ENCODE results near the gene SCP2D1. TPM values are rescaled to one million over a fixed set of nuclear protein-coding genes. Genes with fewer than 3 reads are reported as not detected.
"Not testable (repeated sequence)": the region's sequence is repeated elsewhere in the genome, so short reads cannot be mapped to it uniquely, and the experiment has no call there.

Gene SCP2D1
- total and polyA plus RNA-seq, 2 experiments from 2014 or later = not detected

GRCh38 chr20:18783385-18783959 is 30.1 kb upstream of the SCP2D1 start (continued):
- TF ChIP-seq ZNF462 (CRISPR knock-in tag; IDR thresholded peaks at IDR 0.05) = no peak
- TF ChIP-seq CTCF (conservative IDR thresholded peaks at IDR 0.05; ENCODE audit: low read depth in 2 of 2) = no peak
- no peak for TF ChIP-seq EZH2phosphoT487 (IDR thresholded peaks at IDR 0.05; ENCODE audit: unreplicated experiment)

- not testable (repeated sequence) for H3K27me3 Mint-ChIP-seq (ENCODE audit: insufficient read depth, low read depth, poor library complexity); H3K4me3 Mint-ChIP-seq; H3F3A ChIP-seq (replicated peaks; ENCODE audit: low read depth); H3K9me2 ChIP-seq (ENCODE audit: insufficient read depth); DNase-seq (ENCODE audit: low spot score); H3K79me2 ChIP-seq (replicated peaks; ENCODE audit: insufficient read depth); H4K20me1 ChIP-seq (replicated peaks; ENCODE audit: insufficient read depth); H3K36me3 Mint-ChIP-seq (ENCODE audit: low read depth); H3K4me2 ChIP-seq; H3K36me3 ChIP-seq (ENCODE audit: insufficient read depth); ATAC-seq; H3K27ac Mint-ChIP-seq; H3K4me1 Mint-ChIP-seq; H3K4me1 ChIP-seq (ENCODE audit: insufficient read depth); H3K4me3 ChIP-seq; H2AFZ ChIP-seq; H3K27me3 ChIP-seq (ENCODE audit: insufficient read depth); H3K27ac ChIP-seq (ENCODE audit: low read depth)
- peaks cover 22% of the 10 kb centered on the region for H3K9me3 Mint-ChIP-seq
Measured at GRCh38 chr20:18787046-18787445, 26.5 kb upstream of the SCP2D1 start.

Measured in GM23338 (cell line).